ENCODE measurements around the gene UCK2.
A peak's percentile ranks its signal among the peaks of the same experiment; 100 is the strongest.
"Not testable (repeated sequence)": the region's sequence is repeated elsewhere in the genome, so short reads cannot be mapped to it uniquely, and the experiment has no call there.

The UCK2 gene

GRCh38 chr1:165827268-165828102 lies at the start of gene UCK2:
Gene UCK2 (plus strand): TSS chr1:165827614. CDS start chr1:165827834, 220 bp downstream.
- intact Hi-C loops (cut with DNase I), result loop anchor here (2.0 to 5.0 kb wide), 3 partner anchors 59 to 195 kb away; partner anchors contain the start of genes MGST3 and TMCO1
- DNase-seq, result peak; percentile 58 to 95 (median 74)

GRCh38 chr1:165778197-165778596 lies 49.2 kb upstream of the UCK2 start:
- DNase-seq; intact Hi-C loops (cut with DNase I): not testable (repeated sequence)

DNA sequence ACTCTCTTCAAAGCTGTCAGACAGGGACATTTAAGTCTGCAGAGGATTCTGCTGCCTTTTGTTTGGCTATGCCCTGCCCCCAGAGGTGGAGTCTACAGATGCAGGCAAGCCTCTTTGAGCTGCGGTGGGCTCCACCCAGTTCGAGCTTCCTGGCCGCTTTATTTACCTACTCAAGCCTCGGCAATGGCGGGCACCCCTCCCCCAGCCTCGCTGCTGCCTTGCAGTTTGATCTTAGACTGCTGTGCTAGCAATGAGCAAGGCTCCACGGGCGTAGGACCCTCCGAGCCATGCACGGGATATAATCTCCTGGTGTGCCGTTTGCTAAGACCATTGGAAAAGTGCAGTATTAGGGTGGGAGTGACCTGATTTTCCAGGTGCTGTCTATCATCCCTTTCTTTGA lies 43.9 kb upstream of the UCK2 start:
- intact Hi-C loops (cut with DNase I), result not testable (repeated sequence)
- DNase-seq, result peak in 1 of 10 donors; percentile 70

DNA sequence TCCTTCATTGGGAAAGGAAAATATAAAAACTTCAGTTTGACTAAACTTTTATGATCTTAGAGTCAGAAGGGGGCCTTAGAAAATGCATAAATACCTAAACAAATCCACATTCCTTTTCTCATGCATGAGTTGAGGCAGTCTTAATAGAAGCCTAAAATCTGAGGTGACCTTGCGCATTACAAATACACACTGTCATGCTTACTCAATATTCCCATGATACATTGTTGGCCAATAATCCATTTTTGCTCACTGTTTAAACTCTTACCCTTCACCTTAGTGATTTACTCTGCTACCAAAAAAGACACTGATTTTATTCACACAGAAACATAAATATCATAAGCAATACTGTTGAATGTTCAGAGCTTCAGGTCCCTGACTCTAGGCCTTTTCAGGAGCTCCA lies 39.7 kb upstream of the UCK2 start:
- no peak for DNase-seq
- intact Hi-C loops (cut with DNase I), result no loop called here

DNA sequence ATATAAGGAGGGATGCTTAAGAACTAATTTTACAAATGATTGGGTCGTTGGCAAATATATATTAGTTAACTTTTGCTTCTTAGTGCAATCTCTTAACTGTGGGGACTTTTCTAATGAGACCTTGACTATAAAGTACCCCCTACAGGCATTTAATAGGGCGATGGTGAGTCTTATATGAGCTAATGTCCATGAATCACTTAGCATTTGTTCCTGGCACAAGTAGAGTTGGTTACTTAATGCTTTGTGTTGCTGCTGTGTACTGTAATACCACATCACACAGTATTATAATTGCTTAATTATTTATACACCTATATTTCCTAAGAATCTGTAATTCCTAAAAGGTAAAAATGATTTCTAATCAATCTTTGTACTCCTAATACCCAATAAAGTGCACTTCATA lies 33.5 kb upstream of the UCK2 start:
- DNase-seq, result no peak
- intact Hi-C loops (cut with DNase I), result no loop called here

DNA sequence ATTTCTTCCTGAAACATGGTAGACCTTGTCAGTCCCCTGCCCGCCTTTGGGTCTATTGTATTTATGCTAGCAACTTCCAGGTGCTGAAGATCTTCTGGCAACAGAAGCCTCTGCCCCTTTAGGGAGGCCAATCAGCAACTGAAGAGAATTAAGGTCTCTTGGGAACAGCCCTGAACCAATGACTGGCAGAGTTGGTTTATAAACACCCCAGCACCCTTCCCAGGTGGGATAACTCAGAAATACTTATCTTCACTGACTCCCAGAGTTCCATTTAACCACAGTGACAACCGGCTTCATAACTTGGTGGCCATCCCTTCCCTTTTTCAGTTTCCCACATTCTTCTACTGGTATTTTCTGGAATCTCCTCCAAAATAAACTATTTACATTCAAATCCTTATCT lies 31.5 kb upstream of the UCK2 start:
- intact Hi-C loops (cut with DNase I), result no loop called here

DNA sequence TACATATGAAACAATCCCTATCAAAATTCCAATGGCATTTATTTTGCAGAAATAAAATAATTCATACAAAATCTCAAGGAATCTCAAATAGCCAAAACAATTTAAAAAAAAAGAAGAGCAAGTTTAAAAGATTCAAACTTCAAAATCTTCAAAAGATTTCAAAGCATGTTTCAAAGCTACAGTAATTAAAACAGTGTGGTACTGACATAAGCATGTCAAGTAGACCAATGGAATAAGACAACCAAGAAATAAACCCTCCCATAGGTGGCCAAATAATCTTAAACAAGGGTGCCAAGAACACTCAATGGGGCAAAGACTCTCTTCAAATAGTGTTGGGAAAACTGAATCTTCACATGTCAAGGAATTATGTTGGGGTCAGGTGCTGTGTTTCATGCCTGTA lies 28.0 kb upstream of the UCK2 start:
- intact Hi-C loops (cut with DNase I), result no loop called here
- no peak for DNase-seq

More for the DNA sequence above, 31.5 kb upstream of the UCK2 start:
- DNase-seq, result no peak

- DNase-seq; intact Hi-C loops (cut with DNase I): not testable (repeated sequence)
Observed at GRCh38 chr1:165804513-165804912, 22.9 kb upstream of the UCK2 start.

DNA sequence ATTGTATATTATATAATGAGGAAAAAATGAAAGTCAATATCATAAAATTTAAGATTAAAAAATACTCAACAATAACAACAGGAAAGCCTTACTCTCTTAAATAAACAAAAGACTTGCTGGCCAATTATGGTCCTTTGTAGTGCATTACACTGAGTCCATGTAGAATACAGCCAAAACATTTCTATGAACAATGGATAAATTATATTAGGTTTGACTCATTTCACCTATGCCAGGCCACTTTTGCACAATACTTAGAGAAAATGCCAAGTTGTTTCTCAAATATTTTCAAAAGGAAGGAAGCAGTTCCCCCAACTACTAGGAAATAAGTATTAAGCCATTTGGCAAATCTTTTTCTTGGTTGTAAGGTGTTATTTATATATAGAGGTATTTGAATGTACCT lies 19.8 kb upstream of the UCK2 start:
- intact Hi-C loops (cut with DNase I), result no loop called here
- no peak for DNase-seq

GRCh38 chr1:165815725-165816124 lies 11.7 kb upstream of the UCK2 start:
- intact Hi-C loops (cut with DNase I), result no loop called here
- DNase-seq, result no peak

- intact Hi-C loops (cut with DNase I), result no loop called here
- DNase-seq, result no peak
Observed at GRCh38 chr1:165816157-165816556, 11.3 kb upstream of the UCK2 start.

- intact Hi-C loops (cut with DNase I), result no loop called here
- DNase-seq, result no peak
Observed at GRCh38 chr1:165816826-165817497, 10.5 kb upstream of the UCK2 start.

GRCh38 chr1:165823552-165824268 lies 3.7 kb upstream of the UCK2 start:
- intact Hi-C loops (cut with DNase I), result no loop called here

GRCh38 chr1:165824269-165824643 lies 3.2 kb upstream of the UCK2 start:
- intact Hi-C loops (cut with DNase I), result no loop called here
- no peak for DNase-seq

More at GRCh38 chr1:165823552-165824268, 3.7 kb upstream of the UCK2 start:
- no peak for DNase-seq

- no peak for DNase-seq
- intact Hi-C loops (cut with DNase I), result loop anchor here (2.0 to 5.0 kb wide), 3 partner anchors 58 to 194 kb away; partner anchors contain the start of genes MGST3 and TMCO1
Observed at GRCh38 chr1:165826565-165827267, 698 bp upstream of the UCK2 start.

DNA sequence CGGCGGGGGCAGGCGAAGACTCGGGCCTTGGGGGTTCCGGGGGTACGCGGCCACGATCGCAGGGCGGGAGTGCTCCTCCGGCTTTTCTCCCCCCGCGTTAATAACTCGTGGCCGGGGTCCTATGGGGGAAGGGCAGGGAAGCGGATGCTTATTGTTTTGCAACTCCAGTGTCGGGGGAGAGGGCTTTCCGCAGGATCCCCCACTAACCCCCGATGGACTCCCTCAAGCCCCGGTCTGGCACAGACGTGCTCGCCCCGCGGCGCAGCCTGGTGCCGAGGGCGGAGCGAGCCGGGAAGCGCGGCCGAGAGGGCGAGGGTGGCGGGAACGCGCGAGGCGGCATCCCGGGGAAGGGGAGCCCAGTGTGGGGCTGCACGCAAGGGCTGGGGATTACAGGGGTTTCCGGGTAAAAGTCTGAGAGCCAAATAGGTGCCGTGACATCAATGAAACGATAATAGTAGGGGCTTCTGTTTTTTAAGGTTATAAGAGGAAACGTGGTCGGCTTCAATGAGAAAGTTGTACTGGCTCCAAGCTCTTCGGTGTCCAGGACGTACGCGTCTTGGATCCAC lies 772 bp downstream of the UCK2 start:
- intact Hi-C loops (cut with DNase I), result loop anchor here (5.0 kb wide), 2 partner anchors 84 to 196 kb away; partner anchors contain the start of gene MGST3
- DNase-seq, result peak; percentile 28 to 91 (median 53)

- intact Hi-C loops (cut with DNase I), result loop anchor here (5.0 kb wide), 2 partner anchors 84 to 196 kb away; partner anchors contain the start of gene MGST3
- DNase-seq, result peak; percentile 15 to 90 (median 40)
Observed at GRCh38 chr1:165828669-165829329, 1.4 kb downstream of the UCK2 start.

GRCh38 chr1:165829888-165830287 lies 2.5 kb downstream of the UCK2 start:
- DNase-seq, result no peak
- intact Hi-C loops (cut with DNase I), result loop anchor here (5.0 kb wide), 2 partner anchors 82 to 198 kb away; partner anchors contain the start of gene MGST3

- intact Hi-C loops (cut with DNase I), result no loop called here
Observed at GRCh38 chr1:165831146-165831545, 3.7 kb downstream of the UCK2 start.

More at GRCh38 chr1:165831146-165831545, 3.7 kb downstream of the UCK2 start:
- no peak for DNase-seq
